HG02973 (cell line): ENCODE data around the gene TP53I11.

Source experiments
- ATAC-seq: cut with Tn5 transposase; IDR thresholded peaks from one replicate; pipeline ENCODE4 v1.9.1; 2021; ENCODE audit warnings: moderate library complexity; ENCODE audit not compliant: unreplicated experiment

The TP53I11 gene, protein sequence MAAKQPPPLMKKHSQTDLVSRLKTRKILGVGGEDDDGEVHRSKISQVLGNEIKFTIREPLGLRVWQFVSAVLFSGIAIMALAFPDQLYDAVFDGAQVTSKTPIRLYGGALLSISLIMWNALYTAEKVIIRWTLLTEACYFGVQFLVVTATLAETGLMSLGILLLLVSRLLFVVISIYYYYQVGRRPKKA

DNA sequence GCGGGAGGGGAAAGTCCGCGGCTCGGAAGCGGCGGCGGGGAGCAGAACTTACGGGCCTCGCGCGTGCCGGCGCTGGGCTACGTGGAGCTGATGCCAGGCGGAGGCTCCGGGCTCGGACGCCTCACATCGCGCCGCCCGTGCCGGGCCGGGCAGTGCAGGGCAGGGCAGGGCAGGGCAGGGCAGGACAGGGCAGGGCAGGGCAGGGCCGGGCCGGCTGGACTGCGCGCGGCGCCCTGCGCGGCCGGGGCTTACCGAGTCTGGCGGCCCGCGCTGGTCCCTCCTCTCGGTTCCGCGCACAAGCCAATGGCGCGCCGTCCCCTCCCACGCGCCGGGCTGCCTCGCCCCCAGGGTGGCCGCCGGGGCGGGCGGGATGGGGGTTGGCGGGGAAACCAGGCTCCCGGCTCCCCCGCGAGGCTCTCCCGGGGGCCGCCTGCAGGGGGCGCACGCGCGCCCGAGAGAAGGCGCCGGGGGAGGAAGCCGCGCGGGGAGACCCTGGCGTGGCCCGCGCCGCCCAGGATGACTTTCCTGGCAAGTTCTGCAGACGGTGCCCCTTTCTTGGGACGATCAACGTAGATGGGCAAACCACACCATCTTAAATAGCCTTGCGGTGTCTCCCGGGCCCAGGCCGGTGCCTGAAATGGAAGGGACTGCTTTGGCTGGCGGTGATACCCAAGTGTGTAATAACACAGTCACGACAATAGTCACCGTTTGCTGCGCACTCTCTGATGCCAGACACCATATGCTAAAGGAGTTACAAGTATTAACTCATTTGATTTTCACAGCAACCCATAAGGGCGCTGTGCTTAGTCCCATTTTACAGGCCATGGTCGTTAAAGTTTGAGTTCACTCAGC is at the start of gene TP53I11:
Gene TP53I11 (minus strand): TSS at position 259 of the 852 bp plus-strand sequence. CDS start 12,548 bp downstream, outside the sequence.
- ATAC-seq = no peak

DNA sequence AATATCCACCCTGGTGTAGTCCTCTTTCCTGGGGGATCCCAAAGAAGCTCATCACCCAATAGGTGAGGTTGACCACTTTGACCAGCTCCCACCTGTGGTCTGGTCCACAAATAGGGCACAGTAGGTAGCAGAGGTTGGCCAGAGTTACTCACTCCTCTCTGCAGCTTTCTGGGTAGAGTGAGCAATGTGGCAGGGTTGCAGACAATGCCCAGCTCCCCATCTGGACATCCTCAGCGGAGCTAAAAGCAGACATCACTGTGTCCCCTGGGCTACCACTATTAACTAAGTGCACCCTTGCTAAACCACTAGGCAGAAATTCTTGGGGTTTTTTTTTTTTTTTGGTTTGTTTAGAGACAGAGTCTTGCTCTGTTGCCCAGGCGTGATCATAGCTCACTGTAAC is 48.4 kb upstream of the TP53I11 start:
- ATAC-seq = no peak

DNA sequence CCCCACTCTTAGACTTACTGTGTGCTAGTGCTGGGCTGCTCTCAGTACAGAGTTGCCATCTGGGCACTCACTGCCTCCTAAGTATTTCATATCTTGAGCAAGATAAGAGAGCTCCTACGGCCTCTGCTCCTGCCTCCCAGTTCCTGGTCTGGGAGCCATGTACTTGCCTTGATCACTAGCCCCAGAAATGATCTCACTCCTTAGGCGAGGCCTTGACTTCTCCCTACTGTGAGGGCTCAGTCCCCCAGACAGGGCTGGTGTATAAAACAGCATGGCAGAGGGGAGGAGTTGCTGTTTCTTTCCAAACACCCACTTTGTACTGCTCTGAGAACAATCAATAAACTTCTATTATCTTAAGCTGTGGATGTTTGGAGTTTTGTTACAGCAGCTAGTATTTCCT is 47.4 kb upstream of the TP53I11 start:
- no peak for ATAC-seq

DNA sequence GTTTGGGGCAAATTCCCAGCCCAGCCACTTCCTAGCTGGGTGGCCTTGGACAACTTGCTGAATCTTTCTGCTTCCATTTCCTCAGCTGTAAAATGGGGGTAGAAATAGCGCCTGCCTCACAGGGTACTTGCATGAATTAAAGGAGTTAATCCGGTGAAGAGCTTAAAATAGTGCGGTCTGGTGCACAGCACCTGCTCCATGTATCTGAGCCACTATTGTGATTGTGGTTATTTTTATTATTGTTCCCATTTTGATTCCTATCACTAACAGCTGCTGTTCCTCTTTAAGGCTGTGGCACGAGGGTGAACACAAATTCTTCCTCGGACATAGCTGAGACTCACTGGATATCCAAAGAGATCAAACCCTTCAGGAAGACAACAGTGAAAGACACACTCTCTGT is 46.9 kb upstream of the TP53I11 start:
- no peak for ATAC-seq

DNA sequence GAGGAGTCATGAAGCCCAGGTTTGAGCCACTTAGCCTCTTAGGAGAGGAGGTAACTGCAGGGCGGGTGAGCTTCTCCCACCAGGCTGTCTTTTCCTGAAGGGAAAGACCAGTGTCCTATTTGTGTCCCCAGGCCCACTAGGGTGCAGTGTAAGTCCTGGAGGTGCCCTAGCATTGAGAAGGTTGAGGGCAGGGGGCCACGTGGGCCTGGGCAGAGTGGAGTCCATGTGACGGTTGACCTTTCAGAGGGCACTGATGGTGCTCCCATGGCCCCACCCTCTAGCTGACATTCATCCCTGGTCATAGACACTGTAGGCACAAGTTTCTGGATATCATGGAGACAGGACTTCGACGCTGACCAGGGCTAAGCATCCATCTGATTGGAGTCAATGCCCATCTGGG is 44.1 kb upstream of the TP53I11 start:
- no peak for ATAC-seq

DNA sequence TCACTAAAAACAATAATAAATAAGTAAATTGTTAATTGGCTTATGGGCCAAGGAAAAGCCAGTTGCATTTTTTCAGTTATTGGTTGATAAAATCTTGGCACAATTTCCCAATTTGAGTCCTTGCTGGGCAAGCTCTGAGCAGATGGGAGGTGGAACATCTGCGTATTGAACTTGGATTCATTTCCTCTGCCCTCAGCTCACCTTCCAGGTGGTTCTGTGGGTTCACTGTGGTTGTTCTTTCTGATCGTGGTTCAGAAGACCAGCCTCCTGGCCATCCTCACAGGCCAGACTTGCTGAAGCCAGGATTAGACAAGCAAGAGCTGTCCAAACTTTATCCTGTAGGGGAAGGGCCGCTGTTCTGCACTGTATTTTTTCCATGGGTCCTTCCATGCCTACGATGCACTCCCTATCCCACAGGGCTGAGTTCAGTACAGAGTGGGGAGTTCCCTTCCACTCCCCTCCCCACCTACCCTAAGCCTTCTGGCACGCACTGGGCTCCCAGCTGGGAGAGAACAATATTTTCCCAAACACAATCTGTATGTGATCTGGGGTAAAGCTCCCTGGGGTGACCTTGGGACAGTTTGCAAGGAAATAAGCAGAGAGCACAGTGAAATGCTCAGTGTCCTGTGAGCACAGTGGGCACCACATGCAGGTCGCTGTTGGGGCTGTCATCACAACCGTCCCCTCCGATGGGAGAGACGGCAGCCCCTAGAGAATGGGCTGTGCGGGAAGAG is 43.5 kb upstream of the TP53I11 start:
- ATAC-seq = no peak

DNA sequence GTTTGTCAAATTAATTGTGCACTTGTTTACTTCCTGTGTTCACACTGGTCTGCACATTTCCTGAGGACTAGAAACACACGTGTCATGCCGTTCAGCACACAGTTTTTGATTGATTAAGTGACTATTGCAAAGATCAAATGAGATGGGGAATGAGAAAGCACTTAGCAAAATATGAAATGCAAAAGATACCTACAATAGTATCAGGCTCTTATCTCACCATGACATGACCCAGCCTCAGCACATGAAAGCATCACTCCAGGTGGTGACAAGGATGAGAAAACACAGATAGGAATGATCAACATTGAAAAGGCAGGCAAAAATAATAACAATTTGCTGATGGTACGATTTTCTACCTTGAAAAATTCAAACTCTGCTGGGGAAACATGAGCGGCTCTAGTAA is 42.1 kb upstream of the TP53I11 start:
- no peak for ATAC-seq

DNA sequence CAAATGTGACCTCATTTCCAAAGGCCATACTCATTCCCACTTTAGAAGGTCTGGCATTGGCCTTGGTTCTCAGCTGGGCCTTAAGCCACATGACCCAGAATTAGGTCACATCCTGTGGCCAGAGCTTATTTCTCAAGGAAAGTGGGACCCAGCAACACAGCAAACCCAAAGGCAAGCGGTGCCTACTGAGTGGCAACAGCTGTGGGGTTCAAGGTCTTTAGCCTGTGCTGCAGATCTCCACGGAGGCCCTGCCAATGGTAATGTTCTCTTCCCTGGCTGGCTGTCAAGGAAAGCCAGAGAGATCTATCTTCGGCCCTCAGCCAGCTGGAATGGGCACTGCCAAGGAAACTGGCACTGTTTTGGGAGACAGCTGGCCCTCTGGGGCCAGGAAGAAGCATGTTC is 41.5 kb upstream of the TP53I11 start:
- no peak for ATAC-seq

DNA sequence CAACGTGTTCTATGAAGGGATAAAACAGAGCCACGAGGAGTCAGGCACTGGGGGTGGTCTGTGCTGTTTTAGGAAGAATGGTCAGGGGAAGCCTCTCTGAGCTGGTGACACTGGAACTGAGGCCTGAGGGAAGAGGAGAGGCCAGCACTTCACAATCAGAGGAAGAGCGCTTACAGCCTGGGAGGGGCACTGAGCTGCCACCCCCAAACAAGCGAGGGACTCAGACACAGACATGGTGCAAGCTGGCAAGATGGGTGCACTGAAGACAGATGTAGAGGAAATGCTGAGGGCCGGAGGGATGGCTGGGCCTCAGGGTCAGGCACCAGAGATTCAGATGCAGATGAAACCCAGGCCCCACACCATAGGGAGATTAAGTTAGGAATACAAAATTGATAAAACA is 40.0 kb upstream of the TP53I11 start:
- no peak for ATAC-seq

DNA sequence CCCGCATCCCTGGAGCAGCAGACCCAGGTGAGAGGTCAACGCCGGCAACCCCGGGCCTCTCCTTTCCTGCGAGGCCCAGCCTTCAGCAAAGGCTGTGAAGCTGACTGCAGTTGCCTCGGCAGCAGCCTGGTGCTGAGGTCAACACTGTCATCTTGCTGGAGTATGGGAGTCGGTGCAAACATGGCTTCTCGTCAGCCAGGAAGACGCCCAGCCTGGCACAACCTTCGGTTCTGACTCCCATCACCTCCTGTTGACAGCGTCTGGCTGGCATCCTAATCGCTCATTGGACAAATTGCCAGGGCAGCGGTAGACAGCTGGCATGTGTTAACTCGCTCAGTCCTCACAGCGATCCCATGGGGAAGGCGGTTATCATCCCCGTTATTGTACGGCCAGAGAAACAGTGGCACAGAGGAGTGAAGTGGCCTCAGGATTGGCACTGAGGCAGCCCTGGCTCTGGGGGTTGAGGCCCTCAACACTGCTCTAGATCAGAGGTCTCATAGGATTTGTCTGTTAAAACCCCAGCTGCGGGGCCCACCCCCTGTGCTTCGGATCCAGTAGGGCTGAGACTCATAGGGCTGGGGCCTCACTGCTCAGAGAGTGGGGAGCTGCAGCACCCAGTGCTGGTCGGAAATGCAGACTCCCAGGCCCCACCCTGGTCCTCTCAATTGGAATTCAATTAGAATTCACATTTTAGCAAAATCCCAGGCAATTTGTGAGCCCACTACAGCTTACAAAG is 39.3 kb upstream of the TP53I11 start:
- ATAC-seq = no peak

DNA sequence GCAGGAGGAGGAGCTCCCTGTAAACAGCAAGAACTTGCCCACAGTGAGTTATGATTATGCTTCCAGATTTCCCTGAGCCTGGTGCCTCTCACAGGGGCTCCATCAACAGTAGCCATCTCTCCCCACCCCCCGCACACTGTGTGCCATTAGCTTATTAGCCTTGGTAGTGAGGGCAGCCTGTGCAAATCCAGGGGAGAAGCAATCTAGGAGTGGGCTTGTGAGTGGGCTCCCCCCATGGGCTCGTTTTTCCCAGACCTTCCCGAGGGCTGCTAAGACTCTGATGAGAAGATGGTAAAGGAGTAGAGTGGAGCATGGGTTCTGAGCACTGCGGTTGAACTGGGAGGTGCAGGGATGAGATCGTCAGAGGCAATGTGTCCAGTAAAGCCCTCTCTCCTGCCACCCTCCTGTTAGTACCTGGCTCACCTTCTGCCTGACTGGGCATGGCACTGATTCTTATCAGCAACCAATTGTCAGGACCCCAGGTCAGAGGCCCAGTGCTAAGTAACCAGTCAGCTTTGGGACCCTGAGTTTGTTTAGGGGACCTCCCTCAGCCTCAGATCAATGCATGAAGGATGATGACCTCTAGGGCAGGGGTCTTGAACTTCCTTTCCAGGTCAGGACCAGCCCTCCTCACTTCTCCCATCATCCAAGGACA is 38.4 kb upstream of the TP53I11 start:
- no peak for ATAC-seq

DNA sequence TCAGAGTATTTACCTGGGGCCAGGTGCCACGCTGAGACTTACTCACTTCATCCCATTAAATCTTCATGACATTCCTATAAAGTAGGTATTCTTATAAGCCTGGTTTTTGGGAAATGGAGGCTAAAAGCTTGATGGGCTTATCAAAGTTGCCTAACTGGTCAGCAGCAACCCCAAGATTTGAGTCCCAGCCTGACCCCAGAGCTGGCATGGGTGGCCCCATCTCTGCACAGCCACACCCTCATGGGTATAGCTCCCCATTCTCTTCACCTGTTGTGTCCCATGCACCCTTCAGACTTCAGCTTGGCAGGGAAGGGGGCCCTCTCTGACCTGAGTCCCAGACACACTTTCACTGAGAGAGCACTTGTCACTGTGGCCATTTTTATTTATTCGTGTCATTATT is 37.4 kb upstream of the TP53I11 start:
- no peak for ATAC-seq

DNA sequence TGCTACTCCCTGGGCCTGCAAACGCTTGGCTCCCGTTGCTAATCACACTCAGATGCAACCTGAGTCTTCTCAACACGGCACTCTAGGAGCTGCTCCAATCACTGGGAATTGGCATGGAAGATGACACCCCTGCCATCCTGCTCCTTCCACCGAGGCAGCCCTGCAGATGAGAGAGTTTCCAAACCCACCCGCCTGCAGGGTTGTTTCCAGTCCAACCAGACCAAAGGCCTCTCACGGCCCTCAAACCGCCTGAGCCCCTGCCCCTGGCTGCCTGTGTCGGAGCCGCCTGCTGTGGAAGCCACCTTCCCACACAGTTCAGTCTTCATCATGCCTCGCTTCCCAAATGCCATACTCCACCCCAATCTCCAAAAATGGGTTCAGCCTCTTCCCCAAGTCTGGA is 36.8 kb upstream of the TP53I11 start:
- ATAC-seq = no peak

DNA sequence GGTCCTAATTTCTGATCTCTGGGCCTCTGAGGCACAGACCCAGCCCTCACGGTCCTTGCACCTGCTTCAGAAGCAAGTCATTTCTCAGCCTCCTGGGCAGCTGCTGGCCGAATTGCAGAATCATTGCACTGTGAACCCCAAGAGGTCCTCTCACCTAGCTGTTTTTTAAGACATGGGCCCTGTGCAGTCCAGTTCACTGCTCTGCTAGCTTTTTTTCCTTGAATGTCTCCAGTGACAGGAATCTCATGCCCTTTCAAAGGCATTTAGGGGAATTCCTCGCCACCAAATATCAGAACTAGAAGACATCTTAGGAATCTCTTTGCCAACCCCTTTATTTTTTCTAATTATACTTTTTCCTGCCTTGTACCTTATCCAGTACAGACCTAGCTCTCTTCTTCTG is 35.6 kb upstream of the TP53I11 start:
- ATAC-seq = no peak

DNA sequence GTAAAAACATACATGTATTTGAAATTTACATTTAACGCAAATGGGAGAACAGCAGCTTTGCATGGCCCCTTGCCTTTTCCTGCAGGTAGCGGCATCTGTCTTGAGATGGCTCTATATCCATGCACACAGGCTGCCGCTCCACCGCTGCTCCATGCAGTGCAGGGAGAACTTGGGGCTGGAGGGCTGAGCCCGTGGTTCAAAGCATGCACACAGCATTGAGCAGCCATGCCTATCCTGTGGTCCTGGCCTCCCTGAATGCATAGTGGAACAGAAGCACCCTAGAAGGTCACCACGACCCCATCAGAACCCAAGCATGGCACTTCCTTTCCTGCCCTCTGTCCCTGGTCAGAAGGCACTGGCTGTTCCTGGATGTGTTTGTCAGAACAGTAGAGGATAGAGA is 35.0 kb upstream of the TP53I11 start:
- ATAC-seq = no peak

DNA sequence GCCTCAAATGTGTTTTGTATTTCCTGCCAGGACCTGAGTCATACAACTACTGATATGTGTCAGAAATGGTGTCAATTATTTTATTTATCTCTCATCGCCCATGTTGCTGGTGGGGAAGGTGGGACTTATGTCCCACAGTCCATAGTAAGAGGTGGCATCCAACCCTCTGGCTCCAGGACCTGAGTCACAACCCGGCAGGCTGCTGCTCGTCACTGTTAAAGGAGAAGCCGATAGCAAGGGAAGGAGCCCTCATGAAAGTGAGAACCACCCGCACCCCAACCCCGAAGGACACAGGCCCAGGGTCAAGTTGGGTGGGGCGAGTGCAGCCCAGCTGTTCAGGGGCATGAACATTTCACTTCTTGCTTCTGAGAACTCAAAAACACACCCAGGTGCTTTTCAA is 33.1 kb upstream of the TP53I11 start:
- no peak for ATAC-seq

DNA sequence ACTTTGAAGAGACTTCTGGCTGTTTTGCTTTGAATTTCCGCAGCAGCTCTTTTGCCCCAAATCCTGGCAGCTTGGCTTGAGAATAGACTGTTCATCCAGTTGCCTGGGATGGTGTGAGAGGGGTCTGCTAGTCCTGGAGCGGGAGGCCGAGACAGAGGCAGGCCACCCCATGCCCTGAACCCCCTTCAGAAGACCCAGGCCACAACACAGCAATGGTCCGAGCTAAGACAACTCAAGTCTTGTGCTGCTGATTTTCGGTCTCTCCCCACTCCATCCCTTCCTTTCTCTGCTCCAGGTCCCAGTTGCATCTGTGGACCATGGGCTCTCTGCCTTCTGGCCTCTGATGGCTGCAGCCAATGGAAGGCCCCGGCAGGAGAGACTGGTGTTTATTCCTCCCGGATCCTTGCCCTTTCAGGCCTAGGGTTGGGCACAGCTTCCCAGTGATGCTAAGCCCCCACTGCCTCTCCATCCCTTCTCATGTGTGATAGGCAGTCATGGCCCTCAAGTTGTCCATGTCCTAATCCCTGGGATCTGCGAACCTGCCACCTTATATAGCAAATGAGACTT is 31.9 kb upstream of the TP53I11 start:
- ATAC-seq = no peak

DNA sequence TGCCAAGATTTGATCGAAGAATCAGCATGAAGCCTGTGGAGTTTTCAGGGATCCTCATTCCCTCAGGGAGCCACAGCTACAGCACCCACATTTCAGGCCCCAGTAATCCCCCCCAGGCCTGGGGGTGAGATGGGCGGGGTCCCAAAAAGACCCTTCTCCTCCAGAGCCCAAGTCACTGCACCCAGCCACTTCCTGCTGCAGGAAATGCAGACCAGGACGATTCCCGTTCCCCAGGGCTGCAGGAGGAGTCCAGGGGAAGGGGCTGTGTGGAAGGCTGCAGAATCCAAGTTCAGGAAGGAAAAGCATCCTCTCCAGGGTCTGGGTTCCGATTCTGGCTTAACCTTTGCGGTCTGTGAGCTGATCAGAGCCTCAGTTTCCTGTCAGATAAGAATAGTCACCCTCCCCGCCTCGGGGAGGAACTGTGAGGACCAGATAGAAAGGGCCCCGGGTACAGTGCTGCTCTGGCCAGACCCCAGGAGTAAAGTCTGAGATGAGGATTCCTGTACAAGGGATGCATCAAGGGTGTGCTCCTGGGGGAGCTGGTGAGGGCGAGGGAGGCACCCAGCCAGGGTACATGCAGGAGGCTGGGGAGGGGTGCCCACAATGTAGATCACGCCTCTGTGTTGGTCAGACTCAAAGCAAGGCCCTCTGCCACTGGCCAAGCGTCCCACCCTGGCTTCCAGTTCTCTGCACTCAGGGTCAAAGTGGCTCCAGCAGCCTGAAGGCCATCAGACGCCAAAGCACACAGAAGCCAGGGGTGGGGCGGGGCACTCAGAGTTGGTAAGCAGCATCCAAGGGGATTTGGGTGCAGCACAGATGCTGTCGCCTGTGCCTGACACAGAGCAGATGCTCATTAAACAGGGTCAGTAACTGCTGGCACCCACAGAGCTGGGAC is 30.1 kb upstream of the TP53I11 start:
- ATAC-seq = no peak
